ENCODE data around the gene CHST7. TPM values are rescaled to one million over a fixed set of nuclear protein-coding genes. Genes with fewer than 3 reads are reported as not detected.
"Not testable (repeated sequence)": the region's sequence is repeated elsewhere in the genome, so short reads cannot be mapped to it uniquely, and the experiment has no call there.

The CHST7 gene
- total RNA-seq: 1 to 10 TPM; 6.0 to 7.3 TPM
- long read RNA-seq, donor 1, transcript CHST7-201 (2 exons, 2,289 nt): major isoform, 7 of 7 reads
- long read RNA-seq, donor 1, partial matches to known transcripts: 0 of 7 reads
- long read RNA-seq, donor 1, other reads (novel, unspliced or antisense): 0 of 7 reads
- long read RNA-seq, donor 2, transcript CHST7-201 (2 exons, 2,289 nt): major isoform, 7 of 7 reads
- long read RNA-seq, donor 2, partial matches to known transcripts: 0 of 7 reads
- long read RNA-seq, donor 2, other reads (novel, unspliced or antisense): 0 of 7 reads

DNA sequence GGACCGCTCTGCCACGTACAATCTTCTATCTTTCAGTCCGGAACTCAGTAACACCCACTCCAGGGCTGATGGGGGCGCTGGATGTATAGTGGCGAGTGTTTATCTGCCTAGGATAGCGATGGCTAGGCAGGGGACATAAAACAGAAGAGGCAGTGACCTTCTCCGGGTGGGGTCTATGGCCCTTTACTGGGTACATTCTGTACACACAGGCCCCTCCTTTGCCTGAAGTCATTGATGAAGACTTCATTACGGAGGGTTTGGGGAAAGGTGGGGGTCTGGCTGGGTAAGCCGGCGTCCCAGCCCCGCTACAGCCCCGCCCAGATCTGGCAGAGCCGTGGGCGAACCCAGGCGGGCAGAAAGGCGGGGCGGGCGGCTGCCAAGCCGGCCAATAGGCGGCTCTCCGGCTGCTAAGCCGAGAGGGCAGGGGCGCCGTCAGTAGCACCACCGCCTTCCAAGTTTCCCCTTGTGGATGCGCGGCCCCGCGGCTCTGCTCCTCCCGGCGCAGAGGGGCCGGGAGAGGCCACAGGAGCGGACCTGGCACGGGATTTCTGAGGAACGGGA, at the start of gene CHST7:
TSS of gene CHST7 (plus strand) at position 435 of the 561 bp plus-strand sequence. CDS start 167 bp downstream, outside the sequence.
- peak; percentile 88 for DNase-seq (ENCODE audit: low spot score)
- intact Hi-C loops (cut with DNase I): loop anchor here in 1 of 2 donors (10.0 kb wide), 1 partner anchor 71 kb away; no protein-coding TSS in a partner anchor

GRCh38 chrX:46528640-46529039, 44.9 kb upstream of the CHST7 start:
- intact Hi-C loops (cut with DNase I): loop anchor here in 1 of 2 donors (5.0 kb wide), 1 partner anchor 1984 kb away; no protein-coding TSS in a partner anchor
- not testable (repeated sequence) for DNase-seq (ENCODE audit: low spot score)

DNA sequence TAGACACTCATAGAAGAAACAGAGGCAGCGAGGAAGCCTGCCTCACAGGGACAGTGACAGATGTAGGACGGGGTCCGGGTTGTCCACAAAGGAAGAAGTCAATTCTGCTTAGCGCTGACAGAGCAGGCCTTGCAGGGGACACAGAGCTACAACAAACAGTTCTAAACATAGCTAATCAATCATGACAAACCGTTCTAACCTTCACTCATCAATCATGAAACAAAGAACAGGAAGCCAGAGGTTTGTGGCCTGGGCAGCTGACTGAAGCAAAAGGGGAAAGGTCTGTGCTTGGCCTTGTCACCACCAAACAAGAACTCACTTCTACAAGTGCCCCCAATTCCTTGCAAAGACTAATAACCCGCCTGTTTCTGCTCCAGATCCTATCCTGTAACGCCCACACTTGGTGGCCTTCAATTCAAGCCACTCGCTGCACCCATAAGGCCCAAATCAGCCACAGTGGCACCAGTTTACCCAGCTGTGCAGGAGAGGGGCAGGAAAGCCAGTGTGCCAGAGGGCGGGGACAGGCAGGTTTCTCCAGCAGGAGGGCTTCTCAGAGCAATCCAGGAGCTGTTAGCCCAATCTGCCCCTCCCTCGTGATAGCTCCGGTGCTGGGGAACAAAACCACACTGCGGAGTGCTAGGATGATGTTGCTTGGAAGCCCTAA, 43.7 kb upstream of the CHST7 start:
- intact Hi-C loops (cut with DNase I): loop anchor here in 1 of 2 donors (5.0 kb wide), 1 partner anchor 1982 kb away; no protein-coding TSS in a partner anchor
- DNase-seq (ENCODE audit: low spot score): not testable (repeated sequence)

- intact Hi-C loops (cut with DNase I); DNase-seq (ENCODE audit: low spot score): not testable (repeated sequence)
Observed at GRCh38 chrX:46530404-46530908, 43.1 kb upstream of the CHST7 start.

DNA sequence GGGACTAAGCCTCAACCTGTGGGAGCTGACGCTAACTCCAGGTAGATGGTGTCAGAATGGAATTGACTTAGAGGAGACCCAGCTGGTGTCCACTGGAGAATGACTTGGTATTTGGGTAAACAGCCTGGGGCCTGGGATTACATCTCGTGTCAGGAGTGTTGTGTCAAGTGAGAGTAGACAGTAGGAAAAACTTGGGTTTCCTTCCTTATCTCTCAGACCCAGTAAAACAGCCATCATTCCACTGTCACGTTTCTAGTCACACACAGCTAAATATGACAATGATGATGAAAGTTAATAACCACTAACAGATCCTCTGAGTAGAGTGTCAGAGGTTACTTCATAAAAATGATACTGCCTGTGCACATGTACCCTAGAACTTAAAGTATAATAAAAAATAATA, 42.1 kb upstream of the CHST7 start:
- no peak for DNase-seq (ENCODE audit: low spot score)
- intact Hi-C loops (cut with DNase I): no loop called here

DNA sequence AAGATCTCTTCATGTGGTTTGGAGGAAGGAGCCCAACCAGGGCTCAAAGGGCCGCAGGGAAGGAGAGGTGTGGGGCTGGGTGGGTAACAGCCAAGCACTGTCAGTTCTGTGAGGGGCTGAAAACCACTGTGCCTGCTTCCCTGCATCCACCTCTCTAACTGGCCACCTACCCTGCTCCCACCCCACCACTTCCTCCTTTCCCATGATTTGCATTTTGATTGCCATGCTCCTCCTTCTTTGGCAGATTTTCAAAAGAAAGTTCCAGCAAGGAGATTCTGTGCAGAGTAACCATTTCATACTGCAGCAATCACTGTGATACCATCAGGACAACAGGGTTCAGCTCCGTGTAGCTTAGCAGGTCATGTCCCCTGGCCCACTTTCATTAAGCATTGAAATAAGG, 30.1 kb upstream of the CHST7 start:
- intact Hi-C loops (cut with DNase I): no loop called here

GRCh38 chrX:46544527-46544926, 29.0 kb upstream of the CHST7 start:
- intact Hi-C loops (cut with DNase I): not testable (repeated sequence)

More for the DNA sequence above, 30.1 kb upstream of the CHST7 start:
- no peak for DNase-seq (ENCODE audit: low spot score)

GRCh38 chrX:46545111-46546005, 28.2 kb upstream of the CHST7 start, which contains the start of gene ZNF674:
Gene ZNF674 (minus strand): TSS chrX:46545421. CDS start chrX:46542087, 3,334 bp downstream.
- intact Hi-C loops (cut with DNase I): no loop called here
- DNase-seq (ENCODE audit: low spot score): peak; percentile 98

More at GRCh38 chrX:46544527-46544926, 29.0 kb upstream of the CHST7 start:
- DNase-seq (ENCODE audit: low spot score): not testable (repeated sequence)

- no peak for DNase-seq (ENCODE audit: low spot score)
- intact Hi-C loops (cut with DNase I): no loop called here
Observed at GRCh38 chrX:46547857-46548256, 25.7 kb upstream of the CHST7 start.

- DNase-seq (ENCODE audit: low spot score): no peak
- intact Hi-C loops (cut with DNase I): no loop called here
Observed at GRCh38 chrX:46549914-46550313, 23.7 kb upstream of the CHST7 start.

GRCh38 chrX:46551494-46552128, 22.0 kb upstream of the CHST7 start:
- intact Hi-C loops (cut with DNase I): no loop called here
- no peak for DNase-seq (ENCODE audit: low spot score)

GRCh38 chrX:46553935-46554334, 19.6 kb upstream of the CHST7 start:
- intact Hi-C loops (cut with DNase I): no loop called here
- no peak for DNase-seq (ENCODE audit: low spot score)

DNA sequence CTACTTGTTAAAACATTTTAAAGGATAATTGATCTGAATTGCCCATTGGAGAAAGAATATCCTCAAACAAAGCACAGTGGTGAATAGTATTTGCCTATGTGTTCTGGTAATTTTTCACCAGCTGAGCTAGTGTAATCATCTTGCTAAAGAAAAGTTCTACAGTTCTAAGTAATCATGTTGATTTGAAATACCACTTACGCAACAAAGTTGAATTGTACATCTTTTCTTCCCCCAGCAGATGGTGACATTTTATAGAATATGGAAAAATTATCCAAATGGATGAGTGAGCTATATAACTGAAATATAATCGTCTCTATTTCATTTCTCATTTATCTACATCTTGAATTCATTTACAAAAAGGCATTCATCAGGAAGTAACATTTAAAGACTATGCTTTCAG, 18.6 kb upstream of the CHST7 start:
- intact Hi-C loops (cut with DNase I): no loop called here

GRCh38 chrX:46559062-46559461, 14.5 kb upstream of the CHST7 start:
- DNase-seq (ENCODE audit: low spot score): no peak
- intact Hi-C loops (cut with DNase I): no loop called here

More for the DNA sequence above, 18.6 kb upstream of the CHST7 start:
- no peak for DNase-seq (ENCODE audit: low spot score)

DNA sequence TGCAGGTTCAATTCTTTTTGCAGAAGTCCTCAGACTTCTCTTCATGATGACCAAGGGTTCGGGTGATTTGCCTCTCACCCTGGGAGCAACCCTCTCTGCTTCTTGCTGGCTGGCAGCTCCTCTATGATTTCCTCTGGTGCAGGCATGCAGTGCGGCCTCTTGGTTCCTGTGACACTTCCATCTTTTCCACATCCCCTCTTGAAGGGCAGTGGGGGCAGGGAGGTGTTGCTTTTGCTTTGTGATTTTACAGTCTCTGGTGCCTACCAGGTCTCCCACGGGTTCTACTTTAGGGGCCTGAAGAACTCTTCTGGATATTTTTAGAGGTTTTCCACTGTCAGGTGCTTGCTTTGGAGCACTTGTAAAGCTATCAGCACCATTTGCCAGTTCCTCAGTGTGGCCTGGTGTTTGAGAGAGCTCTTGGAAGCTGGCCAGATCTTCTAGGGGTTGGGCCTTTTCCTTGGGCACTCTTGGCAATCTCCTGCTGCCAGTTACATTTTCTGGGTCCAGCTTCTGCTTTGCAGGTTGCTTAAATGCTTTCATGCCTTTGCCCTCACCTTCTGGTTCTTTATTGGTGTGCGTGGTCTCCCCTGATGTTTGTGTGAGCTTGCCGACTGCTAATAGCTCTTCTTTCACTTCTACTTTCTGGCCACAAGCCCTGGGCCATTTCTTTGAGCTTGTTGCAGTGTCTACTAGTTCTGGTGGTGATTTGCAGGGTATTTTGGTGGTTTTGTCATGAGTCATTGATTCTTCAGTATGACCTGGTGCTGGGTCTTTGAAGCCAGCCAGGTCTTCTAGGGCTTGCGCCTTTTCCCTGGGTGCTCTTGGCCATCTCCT, 11.5 kb upstream of the CHST7 start:
- DNase-seq (ENCODE audit: low spot score): no peak
- intact Hi-C loops (cut with DNase I): no loop called here

GRCh38 chrX:46567388-46567787, 6.2 kb upstream of the CHST7 start:
- intact Hi-C loops (cut with DNase I): no loop called here
- no peak for DNase-seq (ENCODE audit: low spot score)

DNA sequence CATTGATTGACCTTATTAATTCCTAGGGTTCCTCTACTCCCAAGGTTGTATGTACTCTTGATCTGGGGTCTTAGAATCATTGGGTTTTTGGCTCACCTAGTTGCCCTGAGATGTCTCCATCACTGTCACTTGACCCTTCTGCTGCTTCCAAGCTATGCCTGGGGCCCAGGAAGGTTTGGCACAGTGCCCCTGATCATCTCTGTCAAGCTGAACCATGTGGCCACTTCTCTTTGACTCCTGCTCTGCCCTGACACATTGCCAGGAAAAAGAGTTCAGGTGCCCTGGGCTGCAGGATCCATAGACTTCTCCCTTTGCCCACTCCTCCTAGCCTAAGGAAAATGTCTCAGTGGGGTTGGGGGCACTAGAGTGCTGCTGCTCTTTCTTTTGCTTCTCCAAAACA, 3.9 kb upstream of the CHST7 start:
- intact Hi-C loops (cut with DNase I): loop anchor here in 1 of 2 donors (10.0 kb wide), 1 partner anchor 75 kb away; no protein-coding TSS in a partner anchor
- no peak for DNase-seq (ENCODE audit: low spot score)

Data from posterior vena cava (tissue), 2 donors.